ENCODE data around the gene SIRPG. TPM values are rescaled to one million over a fixed set of nuclear protein-coding genes. Genes with fewer than 3 reads are reported as not detected.
"Not testable (repeated sequence)": the region's sequence is repeated elsewhere in the genome, so short reads cannot be mapped to it uniquely, and the experiment has no call there.

The SIRPG gene
- total and polyA plus RNA-seq, 2 donors from 2014 or later, result 2.5 TPM; not detected in 1

DNA sequence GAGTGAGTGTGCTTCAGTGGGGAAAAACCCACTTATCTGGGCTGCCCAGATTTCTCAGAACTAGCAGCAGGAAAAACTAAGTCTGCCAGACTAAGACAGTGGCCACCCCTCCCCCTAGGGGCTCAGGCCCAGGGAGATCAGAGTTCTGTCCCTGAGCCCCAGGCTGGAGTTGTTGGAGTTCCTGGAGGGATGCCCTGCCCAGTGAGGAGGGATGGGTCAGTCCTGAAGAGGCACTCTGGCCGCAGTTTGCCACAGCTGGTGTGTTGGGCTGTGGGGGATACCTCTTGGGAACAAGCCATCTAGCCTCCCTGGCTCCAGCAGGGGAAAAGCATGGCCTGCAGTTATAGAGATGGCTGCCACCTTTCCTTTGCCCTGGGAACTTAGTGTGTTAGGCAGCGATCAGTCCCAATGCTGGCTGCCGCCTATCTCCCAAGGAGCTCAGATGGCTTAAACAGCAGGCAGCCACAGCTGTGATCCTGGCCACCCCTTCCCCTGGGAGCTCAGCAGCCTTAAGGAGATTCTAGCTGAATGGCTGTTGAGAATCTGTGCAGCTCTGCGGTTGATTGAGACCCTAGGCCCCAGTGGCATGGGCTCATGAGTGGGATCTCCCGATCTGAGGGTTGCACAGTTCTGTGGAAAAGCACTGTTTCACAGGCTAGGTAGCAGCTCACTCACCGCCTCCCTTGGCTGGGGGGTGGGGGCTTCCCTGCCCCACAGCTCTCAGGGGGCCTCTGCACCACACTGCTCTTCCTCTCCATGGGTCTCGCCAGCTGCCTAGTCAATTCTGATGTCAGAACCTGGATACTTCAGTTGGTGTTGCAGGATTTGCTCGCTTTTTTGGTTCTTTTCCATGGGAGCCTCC lies 13.2 kb downstream of the SIRPG start:
- Histone ChIP-seq H3K27ac (ENCODE audit: low read depth in 2 of 2, low read length in 2 of 2) (no peak overlapping the region), H3K9ac (ENCODE audit: low read length in 3 of 3) (no peak overlapping the region), H3K36me3 (ENCODE audit: control insufficient read depth in 2 of 3, insufficient read depth in 3 of 3, low read length in 3 of 3) (no peaks in the 10 kb centered on the region), H3K4me3 (ENCODE audit: low read length in 3 of 3) (no peak overlapping the region), H3K27me3 (ENCODE audit: control insufficient read depth, insufficient read depth, low read length) (no peaks in the 10 kb centered on the region), H3K9me3 (ENCODE audit: control insufficient read depth in 2 of 3, insufficient read depth in 1 of 3, low read length in 3 of 3) (no peaks in the 10 kb centered on the region), H3K4me1 (ENCODE audit: control insufficient read depth in 2 of 3, insufficient read depth in 2 of 3, low read depth in 1 of 3, low read length in 3 of 3) (no peaks in the 10 kb centered on the region)
- no peak for FAIRE-seq
- intact Hi-C loops (cut with DNase I), result no loop called here
- no peak for DNase-seq
- TF ChIP-seq, protein P1, sequence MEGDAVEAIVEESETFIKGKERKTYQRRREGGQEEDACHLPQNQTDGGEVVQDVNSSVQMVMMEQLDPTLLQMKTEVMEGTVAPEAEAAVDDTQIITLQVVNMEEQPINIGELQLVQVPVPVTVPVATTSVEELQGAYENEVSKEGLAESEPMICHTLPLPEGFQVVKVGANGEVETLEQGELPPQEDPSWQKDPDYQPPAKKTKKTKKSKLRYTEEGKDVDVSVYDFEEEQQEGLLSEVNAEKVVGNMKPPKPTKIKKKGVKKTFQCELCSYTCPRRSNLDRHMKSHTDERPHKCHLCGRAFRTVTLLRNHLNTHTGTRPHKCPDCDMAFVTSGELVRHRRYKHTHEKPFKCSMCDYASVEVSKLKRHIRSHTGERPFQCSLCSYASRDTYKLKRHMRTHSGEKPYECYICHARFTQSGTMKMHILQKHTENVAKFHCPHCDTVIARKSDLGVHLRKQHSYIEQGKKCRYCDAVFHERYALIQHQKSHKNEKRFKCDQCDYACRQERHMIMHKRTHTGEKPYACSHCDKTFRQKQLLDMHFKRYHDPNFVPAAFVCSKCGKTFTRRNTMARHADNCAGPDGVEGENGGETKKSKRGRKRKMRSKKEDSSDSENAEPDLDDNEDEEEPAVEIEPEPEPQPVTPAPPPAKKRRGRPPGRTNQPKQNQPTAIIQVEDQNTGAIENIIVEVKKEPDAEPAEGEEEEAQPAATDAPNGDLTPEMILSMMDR (IDR thresholded peaks at IDR 0.05; ENCODE audit: borderline replicate concordance, extremely low read depth, insufficient read depth), result no peak

DNA sequence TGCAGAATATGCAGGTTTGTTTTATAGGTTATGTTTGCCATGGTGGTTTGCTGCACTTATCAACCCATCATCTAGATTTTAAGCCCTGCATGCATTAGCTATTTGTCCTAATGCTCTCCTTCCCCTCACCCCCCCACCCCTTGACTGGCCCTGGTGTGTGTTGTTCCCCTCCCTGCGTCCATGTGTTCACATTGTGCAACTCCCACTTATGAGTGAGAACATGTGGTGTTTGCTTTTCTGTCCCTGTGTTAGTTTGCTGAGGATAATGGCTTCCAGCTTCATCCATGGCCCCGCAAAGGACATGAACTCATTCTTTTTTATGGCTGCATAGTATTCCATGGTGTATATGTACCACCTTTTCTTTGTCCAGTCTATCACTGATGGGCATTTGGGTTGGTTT lies 18.9 kb downstream of the SIRPG start:
- H3K4me3 ChIP-seq (ENCODE audit: low read length in 3 of 3); H3K9me3 ChIP-seq (ENCODE audit: control insufficient read depth in 2 of 3, insufficient read depth in 1 of 3, low read length in 3 of 3); DNase-seq; H3K4me1 ChIP-seq (ENCODE audit: control insufficient read depth in 2 of 3, insufficient read depth in 2 of 3, low read depth in 1 of 3, low read length in 3 of 3); FAIRE-seq; H3K9ac ChIP-seq (ENCODE audit: low read length in 3 of 3); H3K27me3 ChIP-seq (ENCODE audit: control insufficient read depth, insufficient read depth, low read length); H3K27ac ChIP-seq (ENCODE audit: low read depth in 2 of 2, low read length in 2 of 2); H3K36me3 ChIP-seq (ENCODE audit: control insufficient read depth in 2 of 3, insufficient read depth in 3 of 3, low read length in 3 of 3); intact Hi-C loops (cut with DNase I): not testable (repeated sequence)

DNA sequence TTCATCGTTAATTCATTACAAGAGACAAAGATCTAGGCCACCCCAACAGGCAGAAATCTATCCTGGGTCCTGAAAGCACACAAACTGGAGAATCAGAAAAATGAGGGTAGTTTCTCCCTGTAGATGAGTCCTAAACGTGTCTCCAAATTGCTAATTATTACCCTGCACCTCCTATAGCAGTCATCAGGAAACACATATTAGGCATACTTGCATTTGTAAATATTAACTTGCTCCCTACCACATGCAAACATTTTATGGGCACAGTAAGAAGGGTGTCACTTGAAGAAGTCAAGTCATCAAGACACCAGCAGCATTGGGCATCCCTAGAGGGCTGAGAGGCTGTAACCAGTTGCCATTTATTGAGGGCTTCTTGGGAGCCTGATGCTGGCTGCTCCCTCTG lies 19.8 kb downstream of the SIRPG start:
- TF ChIP-seq, protein P1 (IDR thresholded peaks at IDR 0.05; ENCODE audit: borderline replicate concordance, extremely low read depth, insufficient read depth), result no peak
- no peaks in the 10 kb centered on the region for H3K4me1 ChIP-seq (ENCODE audit: control insufficient read depth in 2 of 3, insufficient read depth in 2 of 3, low read depth in 1 of 3, low read length in 3 of 3)
- no peak overlapping the region for H3K4me3 ChIP-seq (ENCODE audit: low read length in 3 of 3)
- DNase-seq (no peak), FAIRE-seq (no peak)
- intact Hi-C loops (cut with DNase I), result no loop called here
- no peak overlapping the region for H3K9ac ChIP-seq (ENCODE audit: low read length in 3 of 3)
- H3K36me3 ChIP-seq (ENCODE audit: control insufficient read depth in 2 of 3, insufficient read depth in 3 of 3, low read length in 3 of 3), result no peaks in the 10 kb centered on the region
- no peaks in the 10 kb centered on the region for H3K27me3 ChIP-seq (ENCODE audit: control insufficient read depth, insufficient read depth, low read length)
- H3K27ac ChIP-seq (ENCODE audit: low read depth in 2 of 2, low read length in 2 of 2), result no peak overlapping the region
- H3K9me3 ChIP-seq (ENCODE audit: control insufficient read depth in 2 of 3, insufficient read depth in 1 of 3, low read length in 3 of 3), result no peaks in the 10 kb centered on the region

DNA sequence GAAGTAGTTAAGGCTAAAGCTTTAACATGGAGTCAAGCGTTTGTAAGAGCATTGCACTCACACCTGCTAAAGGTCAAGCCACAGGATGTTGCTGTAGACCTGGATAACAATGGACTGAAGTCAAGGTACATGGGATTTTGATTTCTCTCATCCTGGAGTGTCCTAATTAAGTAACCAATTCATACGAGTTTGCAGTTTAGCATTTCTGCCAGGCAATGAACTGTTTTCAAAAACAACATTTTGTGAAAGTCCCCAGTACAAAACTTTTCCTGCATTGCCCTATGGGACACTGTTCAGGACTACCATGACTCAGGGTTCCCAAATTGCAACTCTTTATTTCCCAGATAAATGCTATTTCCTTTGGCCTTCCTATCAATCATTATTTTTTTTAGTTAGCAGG lies 20.4 kb downstream of the SIRPG start:
- H3K4me1 ChIP-seq (ENCODE audit: control insufficient read depth in 2 of 3, insufficient read depth in 2 of 3, low read depth in 1 of 3, low read length in 3 of 3), result no peaks in the 10 kb centered on the region
- no peak overlapping the region for H3K27ac ChIP-seq (ENCODE audit: low read depth in 2 of 2, low read length in 2 of 2)
- no peak for FAIRE-seq
- intact Hi-C loops (cut with DNase I), result no loop called here
- TF ChIP-seq, protein P1 (IDR thresholded peaks at IDR 0.05; ENCODE audit: borderline replicate concordance, extremely low read depth, insufficient read depth), result no peak
- no peak overlapping the region for H3K9ac ChIP-seq (ENCODE audit: low read length in 3 of 3)
- no peaks in the 10 kb centered on the region for H3K27me3 ChIP-seq (ENCODE audit: control insufficient read depth, insufficient read depth, low read length)
- DNase-seq, result no peak
- H3K36me3 ChIP-seq (ENCODE audit: control insufficient read depth in 2 of 3, insufficient read depth in 3 of 3, low read length in 3 of 3), result no peaks in the 10 kb centered on the region
- no peaks in the 10 kb centered on the region for H3K9me3 ChIP-seq (ENCODE audit: control insufficient read depth in 2 of 3, insufficient read depth in 1 of 3, low read length in 3 of 3)
- no peak overlapping the region for H3K4me3 ChIP-seq (ENCODE audit: low read length in 3 of 3)
